Measurements from ENCODE around the gene DNAH8.

GRCh38 chr6:39055661-39056060 lies 340.6 kb downstream of the DNAH8 start:
- TF ChIP-seq POLR2A (IDR thresholded peaks at IDR 0.05; ENCODE audit: low read depth, low read length) (no peak), POLR2AphosphoS5 (IDR thresholded peaks at IDR 0.05; ENCODE audit: low read depth, low read length) (no peak)

Measured in GM12892 (cell line).